ENCODE measurements around the gene MYCBP.

Gene MYCBP

DNA sequence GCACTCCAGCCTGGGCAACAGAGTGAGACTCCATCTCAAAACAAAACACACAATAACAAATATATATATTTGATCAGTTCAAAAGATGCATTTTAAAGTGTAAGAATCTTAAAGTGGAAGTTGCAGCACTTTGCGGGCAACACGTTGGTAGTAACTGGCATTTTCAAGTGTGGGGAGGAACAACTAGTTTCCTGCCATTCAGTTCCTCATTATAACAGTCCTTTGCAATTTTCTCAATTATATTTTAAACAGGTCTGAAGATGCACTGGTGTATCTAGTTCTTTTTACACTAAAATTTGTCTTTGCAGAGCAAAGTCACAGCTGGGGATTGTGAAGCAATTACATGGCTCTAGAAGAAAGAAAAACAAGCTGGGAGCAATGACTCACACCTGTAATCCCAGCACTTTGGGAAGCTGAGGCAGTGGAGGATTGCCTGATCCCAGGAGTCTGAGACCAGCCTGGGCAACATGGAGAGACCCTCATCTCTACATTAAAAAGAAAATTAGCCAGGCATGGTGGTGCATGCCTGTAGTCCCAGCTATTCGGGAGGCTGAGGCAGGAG is 38.8 kb downstream of the MYCBP start:
- no peak overlapping the region for H3K4me3 ChIP-seq (replicated peaks; ENCODE audit: low read depth, low read length)
- DNase-seq (ENCODE audit: extremely low read depth, low read depth): no peak
- TF ChIP-seq, protein P1, sequence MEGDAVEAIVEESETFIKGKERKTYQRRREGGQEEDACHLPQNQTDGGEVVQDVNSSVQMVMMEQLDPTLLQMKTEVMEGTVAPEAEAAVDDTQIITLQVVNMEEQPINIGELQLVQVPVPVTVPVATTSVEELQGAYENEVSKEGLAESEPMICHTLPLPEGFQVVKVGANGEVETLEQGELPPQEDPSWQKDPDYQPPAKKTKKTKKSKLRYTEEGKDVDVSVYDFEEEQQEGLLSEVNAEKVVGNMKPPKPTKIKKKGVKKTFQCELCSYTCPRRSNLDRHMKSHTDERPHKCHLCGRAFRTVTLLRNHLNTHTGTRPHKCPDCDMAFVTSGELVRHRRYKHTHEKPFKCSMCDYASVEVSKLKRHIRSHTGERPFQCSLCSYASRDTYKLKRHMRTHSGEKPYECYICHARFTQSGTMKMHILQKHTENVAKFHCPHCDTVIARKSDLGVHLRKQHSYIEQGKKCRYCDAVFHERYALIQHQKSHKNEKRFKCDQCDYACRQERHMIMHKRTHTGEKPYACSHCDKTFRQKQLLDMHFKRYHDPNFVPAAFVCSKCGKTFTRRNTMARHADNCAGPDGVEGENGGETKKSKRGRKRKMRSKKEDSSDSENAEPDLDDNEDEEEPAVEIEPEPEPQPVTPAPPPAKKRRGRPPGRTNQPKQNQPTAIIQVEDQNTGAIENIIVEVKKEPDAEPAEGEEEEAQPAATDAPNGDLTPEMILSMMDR (IDR thresholded peaks at IDR 0.05; ENCODE audit: low read depth, low read length, missing control alignments): no peak

GRCh38 chr1:38833146-38833545 is 40.0 kb downstream of the MYCBP start:
- no peak for DNase-seq (ENCODE audit: extremely low read depth, low read depth)
- TF ChIP-seq, protein P1 (IDR thresholded peaks at IDR 0.05; ENCODE audit: low read depth, low read length, missing control alignments): no peak
- no peak overlapping the region for H3K4me3 ChIP-seq (replicated peaks; ENCODE audit: low read depth, low read length)

- DNase-seq (ENCODE audit: extremely low read depth, low read depth): no peak
- TF ChIP-seq, protein P1 (IDR thresholded peaks at IDR 0.05; ENCODE audit: low read depth, low read length, missing control alignments): no peak
- no peak overlapping the region for H3K4me3 ChIP-seq (replicated peaks; ENCODE audit: low read depth, low read length)
These were observed 40.8 kb downstream of the MYCBP start for GRCh38 chr1:38832370-38832734.

- TF ChIP-seq, protein P1 (IDR thresholded peaks at IDR 0.05; ENCODE audit: low read depth, low read length, missing control alignments): no peak
- H3K4me3 ChIP-seq (replicated peaks; ENCODE audit: low read depth, low read length): no peak overlapping the region
- DNase-seq (ENCODE audit: extremely low read depth, low read depth): no peak
These were observed 41.3 kb downstream of the MYCBP start for GRCh38 chr1:38831731-38832369.

DNA sequence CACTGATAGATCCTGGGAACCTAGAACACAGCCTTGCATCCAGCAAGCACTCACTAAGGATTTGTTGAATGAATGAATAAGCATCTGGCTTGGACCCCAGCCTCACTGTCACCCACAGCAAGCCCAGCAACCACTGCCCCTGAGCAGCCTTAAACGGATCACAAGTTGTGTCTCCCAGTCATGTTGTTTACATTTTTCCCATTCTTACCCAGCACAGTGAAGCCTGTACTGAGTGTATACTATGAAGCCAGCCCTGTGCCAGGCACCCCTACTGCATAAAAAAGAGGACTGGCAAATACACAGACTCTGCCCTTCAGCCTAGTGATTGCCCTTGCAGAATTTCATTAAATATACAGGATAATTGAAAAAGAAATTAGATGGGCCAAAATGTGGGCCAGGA is 43.8 kb downstream of the MYCBP start:
- DNase-seq (ENCODE audit: extremely low read depth, low read depth): no peak
- no peak overlapping the region for H3K4me3 ChIP-seq (replicated peaks; ENCODE audit: low read depth, low read length)
- TF ChIP-seq, protein P1 (IDR thresholded peaks at IDR 0.05; ENCODE audit: low read depth, low read length, missing control alignments): no peak

- DNase-seq (ENCODE audit: extremely low read depth, low read depth): no peak
- TF ChIP-seq, protein P1 (IDR thresholded peaks at IDR 0.05; ENCODE audit: low read depth, low read length, missing control alignments): no peak
- no peak overlapping the region for H3K4me3 ChIP-seq (replicated peaks; ENCODE audit: low read depth, low read length)
These were observed 45.8 kb downstream of the MYCBP start for GRCh38 chr1:38827318-38827717.

DNA sequence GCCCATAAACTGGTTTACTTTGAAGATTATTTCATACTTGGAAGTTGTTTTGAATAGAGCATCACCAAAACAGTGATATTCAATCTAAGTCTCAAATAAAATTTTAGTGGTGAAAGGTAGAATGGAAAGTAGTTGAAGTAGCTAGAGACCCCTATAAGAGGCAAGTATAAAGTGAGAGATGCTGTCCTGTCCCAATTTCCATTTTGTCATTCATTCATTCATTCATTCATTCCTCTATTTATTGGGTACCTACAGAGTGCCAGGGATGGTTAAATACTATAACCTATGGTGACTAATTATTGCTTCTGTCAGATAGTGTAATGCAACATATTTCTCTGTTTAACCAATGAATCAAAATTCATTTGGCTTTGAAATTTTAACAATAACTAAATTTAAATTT is 46.3 kb downstream of the MYCBP start:
- TF ChIP-seq, protein P1 (IDR thresholded peaks at IDR 0.05; ENCODE audit: low read depth, low read length, missing control alignments): no peak
- H3K4me3 ChIP-seq (replicated peaks; ENCODE audit: low read depth, low read length): no peak overlapping the region
- no peak for DNase-seq (ENCODE audit: extremely low read depth, low read depth)

Data from HFF-Myc (cell line).